GM12878 (cell line): ENCODE measurements around the gene VTCN1. TPM values are rescaled to one million over a fixed set of nuclear protein-coding genes. Genes with fewer than 3 reads are reported as not detected.

Experiments used
- ATAC-seq: fragments of 200-7000 bp; cut with Tn5 transposase; 3 replicates; pipeline ENCODE4 v1.9.1; 2020; ENCODE audit warnings: mild to moderate bottlenecking, moderate library complexity
- BruUV-seq: library from RNA; stranded (reverse); fragments of 400-500 nt; replicated peaks from 2 replicates; lab custom pipeline; 2021; lab: Mats Ljungman, UMichigan
- CTCF ChIA-PET: fragments of 300-600 bp; sonication (Branson Sonifier 250); formaldehyde crosslinking; extraction: SDS; loops from one replicate; lab custom pipeline; 2021; ENCODE audit warnings: inconsistent platforms; lab: Yijun Ruan, JAX
- POLR2A ChIA-PET: fragments of 350-600 bp; formaldehyde crosslinking; extraction: SDS; loops from one replicate; lab custom pipeline; 2021; ENCODE audit warnings: inconsistent platforms; lab: Charles Lee
- RAD21 ChIA-PET: fragments of 300-600 bp; sonication (Branson Sonifier 250); formaldehyde crosslinking; loops from one replicate; lab custom pipeline; 2023; ENCODE audit warnings: antibody characterized with exemption; ENCODE audit not compliant: unreplicated experiment; lab: Charles Lee
- SMC1A ChIA-PET: fragments of 300-600 bp; sonication (Branson Sonifier 250); formaldehyde crosslinking; loops from one replicate; lab custom pipeline; 2023; ENCODE audit not compliant: unreplicated experiment, uncharacterized antibody; lab: Charles Lee
- DNase-seq: peaks from one replicate; pipeline ENCODE4 v3.0.0-alpha.2; 2011; ENCODE audit warnings: low read depth, low spot score
- FAIRE-seq: peaks from 3 replicates; lab custom pipeline; 2011; peaks lifted over from hg19 to GRCh38; lab: Jason Lieb, UNC
- H2AFZ ChIP-seq: 2 replicates; pipeline ENCODE4 v1.6.0; 2011; ENCODE audit warnings: low read depth, low read length, control low read depth; ENCODE audit not compliant: control insufficient read depth
- H3K27ac ChIP-seq: 2 replicates; pipeline ENCODE4 v1.5.1; 2011; ENCODE audit warnings: control low read depth; ENCODE audit not compliant: control insufficient read depth, insufficient read depth
- H3K27me3 ChIP-seq, 2 experiments: replicated peaks in 1 of 2; 2 replicates each; pipeline versions ENCODE4 v1.6.0 to v1.6.1; 2011; ENCODE audit warnings: low read length in 1 of 2; ENCODE audit not compliant: control insufficient read depth in 2 of 2, insufficient read depth in 2 of 2
- H3K36me3 ChIP-seq, 2 experiments: 2 replicates each; pipeline ENCODE4 v1.5.1; 2011; ENCODE audit warnings: low read length in 1 of 2; ENCODE audit not compliant: control insufficient read depth in 2 of 2, insufficient read depth in 2 of 2
- H3K4me1 ChIP-seq: 2 replicates; pipeline ENCODE4 v1.6.1; 2011; ENCODE audit warnings: mild to moderate bottlenecking, low read length, moderate library complexity, mixed read lengths; ENCODE audit not compliant: control insufficient read depth, insufficient read depth
- H3K4me2 ChIP-seq: 2 replicates; pipeline ENCODE4 v1.6.0; 2011; ENCODE audit warnings: control low read depth; ENCODE audit not compliant: control insufficient read depth, insufficient read depth
- H3K4me3 ChIP-seq: fragments of 200-600 bp; sonication (generic); 2 replicates; pipeline ENCODE4 v1.5.1; 2016
- H3K79me2 ChIP-seq: 2 replicates; pipeline ENCODE4 v1.6.0; 2011; ENCODE audit warnings: low read length; ENCODE audit not compliant: control insufficient read depth, insufficient read depth
- H3K9ac ChIP-seq: 2 replicates; pipeline ENCODE4 v1.8.0; 2011; ENCODE audit warnings: low read length, control low read depth, mixed read lengths; ENCODE audit not compliant: control insufficient read depth, insufficient read depth
- H3K9me3 ChIP-seq: replicated peaks from 3 replicates; pipeline ENCODE4 v1.5.1; 2011; ENCODE audit warnings: mild to moderate bottlenecking, low read length; ENCODE audit not compliant: control insufficient read depth, insufficient read depth
- H4K20me1 ChIP-seq: 2 replicates; pipeline ENCODE4 v1.6.0; 2011; ENCODE audit not compliant: control insufficient read depth, insufficient read depth
- BMI1 ChIP-seq: fragments of 450-650 bp; IDR thresholded peaks from 2 replicates; pipeline ENCODE4 v1.6.1; 2016; ENCODE audit warnings: mild to moderate bottlenecking, moderate library complexity, borderline replicate concordance
- HDAC6 ChIP-seq: fragments of 200-600 bp; sonication (generic); IDR thresholded peaks from one replicate; pipeline ENCODE4 v1.8.0; 2017; ENCODE audit warnings: antibody characterized with exemption; ENCODE audit not compliant: unreplicated experiment
- POLR2A ChIP-seq: IDR thresholded peaks from 2 replicates; pipeline ENCODE4 v1.6.1; 2011; ENCODE audit warnings: low read depth, mild to moderate bottlenecking, low read length
- RAD51 ChIP-seq: fragments of 450-650 bp; IDR thresholded peaks from 2 replicates; pipeline ENCODE4 v1.6.1; 2016; ENCODE audit warnings: moderate library complexity, mild to moderate bottlenecking, inconsistent platforms
- RBBP5 ChIP-seq: fragments of 200-600 bp; sonication (generic); conservative IDR thresholded peaks from 2 replicates; pipeline ENCODE4 v1.6.1; 2016
- SIX5 ChIP-seq: IDR thresholded peaks from 2 replicates; pipeline ENCODE4 v1.6.1; 2011; ENCODE audit warnings: mild to moderate bottlenecking, low read depth, low read length, moderate library complexity; ENCODE audit not compliant: severe bottlenecking
- SUPT20H ChIP-seq: IDR thresholded peaks from 2 replicates; pipeline ENCODE4 v1.6.1; 2011; ENCODE audit warnings: low read depth, mild to moderate bottlenecking, low read length, moderate library complexity, borderline replicate concordance; ENCODE audit not compliant: control insufficient read depth
- WGBS: methylation state at CpG from one replicate; pipeline ENCODE4 v1.1.6; 2016; ENCODE audit warnings: low lambda C conversion rate; ENCODE audit not compliant: insufficient replicate concordance, insufficient coverage; ENCODE audit errors: missing lambda C conversion rate; 5-methylcytosine and 5-hydroxymethylcytosine counted together
- in situ Hi-C: fragments of 300-500 bp; cut with MboI; formaldehyde crosslinking; loops from 9 replicates; pipeline ENCODE4 v1.14.3; 2018; ENCODE audit warnings: mixed read lengths
- intact Hi-C: fragments of 100-400 bp; cut with micrococcal nuclease; formaldehyde crosslinking; loops from one replicate; pipeline ENCODE4 v1.14.2; 2022; ENCODE audit not compliant: unreplicated experiment
- polyA plus RNA-seq, 11 experiments: library from polyadenylated mRNA; depleted of rRNA in 4 of 11; unstranded in 6 of 11; stranded (reverse) in 5 of 11; fragments of >200 nt; fragmentation: Nextera tagmentation in 4 of 11; fragmentation: Illumina TruSeq in 1 of 11; extraction: Ambion mirVana in 4 of 11; extraction: Trizol in 1 of 11; gene quantifications; 1 replicate in 1 of 11; 2 replicates in 10 of 11; pipeline versions ENCODE4 v1.2.1 to v1.2.3, GENCODE V29; 2011 to 2016; ENCODE audit warnings: inconsistent platforms in 2 of 11, missing spikeins in 2 of 11, low read depth in 1 of 11
- total RNA-seq, 4 experiments: library from RNA; depleted of rRNA in 3 of 4; stranded (reverse); fragments of >200 nt in 3 of 4; fragmentation: Illumina TruSeq in 1 of 4; extraction: Trizol in 1 of 4; gene quantifications; 2 replicates each; pipeline versions ENCODE4 v1.2.1 to v1.2.3, GENCODE V29; 2013 to 2021
- TF ChIP-seq, protein P1 (sequence below): fragments of 450-650 bp; formaldehyde crosslinking; IDR thresholded peaks from 2 replicates; pipeline ENCODE4 v1.5.0; 2022; ENCODE audit warnings: mild to moderate bottlenecking, missing genetic modification characterization
- TF ChIP-seq, protein P2 (sequence below): IDR thresholded peaks from 2 replicates; pipeline ENCODE4 v1.6.1; 2011; ENCODE audit warnings: borderline replicate concordance, low read depth, mild to moderate bottlenecking, moderate library complexity, mixed read lengths, low read length; ENCODE audit not compliant: insufficient read depth; ENCODE audit errors: extremely low read length
- TF ChIP-seq, protein P3 (sequence below): fragments of 450-650 bp; IDR thresholded peaks from 2 replicates; pipeline ENCODE4 v1.6.1; 2017; ENCODE audit warnings: mild to moderate bottlenecking
- TF ChIP-seq, protein P4 (sequence below): fragments of 450-650 bp; IDR thresholded peaks from 2 replicates; pipeline ENCODE4 v1.6.1; 2016; ENCODE audit warnings: mild to moderate bottlenecking, moderate library complexity, borderline replicate concordance
- TF ChIP-seq, protein P5 (sequence below): IDR thresholded peaks from 2 replicates; pipeline ENCODE4 v1.6.1; 2012; ENCODE audit warnings: low read length, inconsistent platforms

The VTCN1 gene
- total and polyA plus RNA-seq, 10 of the 15 experiments (the other 5 are each of a cell fraction or from before 2014, with no cell fraction given) = not detected

DNA sequence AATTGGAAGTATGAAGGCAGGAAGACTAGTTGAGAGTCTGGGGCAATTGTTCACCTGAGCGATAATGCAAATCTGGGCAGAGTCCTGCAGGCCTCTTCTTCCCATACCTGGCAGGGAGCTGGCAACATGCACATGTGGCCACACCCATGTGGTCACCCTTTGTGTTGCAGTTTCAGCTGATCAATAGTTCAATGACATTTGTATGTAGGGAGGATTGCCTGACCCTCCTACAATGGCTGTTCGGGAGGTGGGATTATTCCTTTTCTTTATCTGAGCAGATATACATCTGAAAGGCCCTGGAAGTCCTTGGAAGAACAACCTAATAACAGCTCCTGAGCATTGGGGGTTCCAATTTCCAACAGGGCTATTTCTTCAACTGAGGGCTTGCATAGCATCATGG is 74.0 kb downstream of the VTCN1 start:
- H2AFZ ChIP-seq = no peak overlapping the region
- in situ Hi-C loops = no loop called here
- ChIA-PET CTCF (interaction anchor here (2.2 kb wide), 1 partner anchor 8 kb away, joined by 10 read pairs; no protein-coding TSS in a partner anchor), POLR2A (interaction anchor here (0.6 kb wide), 1 partner anchor 564 kb away, joined by 4 read pairs; no protein-coding TSS in a partner anchor), RAD21 (no interaction called here), SMC1A (no interaction called here)
- no peaks in the 10 kb centered on the region for H4K20me1 ChIP-seq
- no peak overlapping the region for H3K4me3 ChIP-seq
- intact Hi-C loops = no loop called here
- FAIRE-seq (no peak), DNase-seq (no peak), ATAC-seq (no peak)
- H3K4me1 ChIP-seq = no peaks in the 10 kb centered on the region
- 0 out of 4 replicates have a peak, but pooled peaks cover 0 to 2% of the 10 kb centered on the region in 2 experiments for H3K27me3 ChIP-seq
- BruUV-seq = no TSS peak
- WGBS = 69% methylated on average over 2 of the region's 2 CpGs
- H3K79me2 ChIP-seq = no peaks in the 10 kb centered on the region
- H3K36me3 ChIP-seq = no peaks in the 10 kb centered on the region
- no peaks in the 10 kb centered on the region for H3K9me3 ChIP-seq
- no peak overlapping the region for H3K9ac ChIP-seq
- H3K4me2 ChIP-seq = no peak overlapping the region
- H3K27ac ChIP-seq = no peak overlapping the region
- TF ChIP-seq HDAC6 = no peak
- TF ChIP-seq RBBP5 = no peak
- TF ChIP-seq, protein P1, sequence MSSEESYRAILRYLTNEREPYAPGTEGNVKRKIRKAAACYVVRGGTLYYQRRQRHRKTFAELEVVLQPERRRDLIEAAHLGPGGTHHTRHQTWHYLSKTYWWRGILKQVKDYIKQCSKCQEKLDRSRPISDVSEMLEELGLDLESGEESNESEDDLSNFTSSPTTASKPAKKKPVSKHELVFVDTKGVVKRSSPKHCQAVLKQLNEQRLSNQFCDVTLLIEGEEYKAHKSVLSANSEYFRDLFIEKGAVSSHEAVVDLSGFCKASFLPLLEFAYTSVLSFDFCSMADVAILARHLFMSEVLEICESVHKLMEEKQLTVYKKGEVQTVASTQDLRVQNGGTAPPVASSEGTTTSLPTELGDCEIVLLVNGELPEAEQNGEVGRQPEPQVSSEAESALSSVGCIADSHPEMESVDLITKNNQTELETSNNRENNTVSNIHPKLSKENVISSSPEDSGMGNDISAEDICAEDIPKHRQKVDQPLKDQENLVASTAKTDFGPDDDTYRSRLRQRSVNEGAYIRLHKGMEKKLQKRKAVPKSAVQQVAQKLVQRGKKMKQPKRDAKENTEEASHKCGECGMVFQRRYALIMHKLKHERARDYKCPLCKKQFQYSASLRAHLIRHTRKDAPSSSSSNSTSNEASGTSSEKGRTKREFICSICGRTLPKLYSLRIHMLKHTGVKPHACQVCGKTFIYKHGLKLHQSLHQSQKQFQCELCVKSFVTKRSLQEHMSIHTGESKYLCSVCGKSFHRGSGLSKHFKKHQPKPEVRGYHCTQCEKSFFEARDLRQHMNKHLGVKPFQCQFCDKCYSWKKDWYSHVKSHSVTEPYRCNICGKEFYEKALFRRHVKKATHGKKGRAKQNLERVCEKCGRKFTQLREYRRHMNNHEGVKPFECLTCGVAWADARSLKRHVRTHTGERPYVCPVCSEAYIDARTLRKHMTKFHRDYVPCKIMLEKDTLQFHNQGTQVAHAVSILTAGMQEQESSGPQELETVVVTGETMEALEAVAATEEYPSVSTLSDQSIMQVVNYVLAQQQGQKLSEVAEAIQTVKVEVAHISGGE (CRISPR knock-in tag) = no peak
- no peak for TF ChIP-seq BMI1
- TF ChIP-seq SUPT20H = no peak
- no peak for TF ChIP-seq SIX5
- TF ChIP-seq, protein P2, sequence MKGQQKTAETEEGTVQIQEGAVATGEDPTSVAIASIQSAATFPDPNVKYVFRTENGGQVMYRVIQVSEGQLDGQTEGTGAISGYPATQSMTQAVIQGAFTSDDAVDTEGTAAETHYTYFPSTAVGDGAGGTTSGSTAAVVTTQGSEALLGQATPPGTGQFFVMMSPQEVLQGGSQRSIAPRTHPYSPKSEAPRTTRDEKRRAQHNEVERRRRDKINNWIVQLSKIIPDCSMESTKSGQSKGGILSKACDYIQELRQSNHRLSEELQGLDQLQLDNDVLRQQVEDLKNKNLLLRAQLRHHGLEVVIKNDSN = no peak
- TF ChIP-seq, protein P3, sequence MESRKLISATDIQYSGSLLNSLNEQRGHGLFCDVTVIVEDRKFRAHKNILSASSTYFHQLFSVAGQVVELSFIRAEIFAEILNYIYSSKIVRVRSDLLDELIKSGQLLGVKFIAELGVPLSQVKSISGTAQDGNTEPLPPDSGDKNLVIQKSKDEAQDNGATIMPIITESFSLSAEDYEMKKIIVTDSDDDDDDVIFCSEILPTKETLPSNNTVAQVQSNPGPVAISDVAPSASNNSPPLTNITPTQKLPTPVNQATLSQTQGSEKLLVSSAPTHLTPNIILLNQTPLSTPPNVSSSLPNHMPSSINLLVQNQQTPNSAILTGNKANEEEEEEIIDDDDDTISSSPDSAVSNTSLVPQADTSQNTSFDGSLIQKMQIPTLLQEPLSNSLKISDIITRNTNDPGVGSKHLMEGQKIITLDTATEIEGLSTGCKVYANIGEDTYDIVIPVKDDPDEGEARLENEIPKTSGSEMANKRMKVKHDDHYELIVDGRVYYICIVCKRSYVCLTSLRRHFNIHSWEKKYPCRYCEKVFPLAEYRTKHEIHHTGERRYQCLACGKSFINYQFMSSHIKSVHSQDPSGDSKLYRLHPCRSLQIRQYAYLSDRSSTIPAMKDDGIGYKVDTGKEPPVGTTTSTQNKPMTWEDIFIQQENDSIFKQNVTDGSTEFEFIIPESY = no peak
- TF ChIP-seq, protein P4, sequence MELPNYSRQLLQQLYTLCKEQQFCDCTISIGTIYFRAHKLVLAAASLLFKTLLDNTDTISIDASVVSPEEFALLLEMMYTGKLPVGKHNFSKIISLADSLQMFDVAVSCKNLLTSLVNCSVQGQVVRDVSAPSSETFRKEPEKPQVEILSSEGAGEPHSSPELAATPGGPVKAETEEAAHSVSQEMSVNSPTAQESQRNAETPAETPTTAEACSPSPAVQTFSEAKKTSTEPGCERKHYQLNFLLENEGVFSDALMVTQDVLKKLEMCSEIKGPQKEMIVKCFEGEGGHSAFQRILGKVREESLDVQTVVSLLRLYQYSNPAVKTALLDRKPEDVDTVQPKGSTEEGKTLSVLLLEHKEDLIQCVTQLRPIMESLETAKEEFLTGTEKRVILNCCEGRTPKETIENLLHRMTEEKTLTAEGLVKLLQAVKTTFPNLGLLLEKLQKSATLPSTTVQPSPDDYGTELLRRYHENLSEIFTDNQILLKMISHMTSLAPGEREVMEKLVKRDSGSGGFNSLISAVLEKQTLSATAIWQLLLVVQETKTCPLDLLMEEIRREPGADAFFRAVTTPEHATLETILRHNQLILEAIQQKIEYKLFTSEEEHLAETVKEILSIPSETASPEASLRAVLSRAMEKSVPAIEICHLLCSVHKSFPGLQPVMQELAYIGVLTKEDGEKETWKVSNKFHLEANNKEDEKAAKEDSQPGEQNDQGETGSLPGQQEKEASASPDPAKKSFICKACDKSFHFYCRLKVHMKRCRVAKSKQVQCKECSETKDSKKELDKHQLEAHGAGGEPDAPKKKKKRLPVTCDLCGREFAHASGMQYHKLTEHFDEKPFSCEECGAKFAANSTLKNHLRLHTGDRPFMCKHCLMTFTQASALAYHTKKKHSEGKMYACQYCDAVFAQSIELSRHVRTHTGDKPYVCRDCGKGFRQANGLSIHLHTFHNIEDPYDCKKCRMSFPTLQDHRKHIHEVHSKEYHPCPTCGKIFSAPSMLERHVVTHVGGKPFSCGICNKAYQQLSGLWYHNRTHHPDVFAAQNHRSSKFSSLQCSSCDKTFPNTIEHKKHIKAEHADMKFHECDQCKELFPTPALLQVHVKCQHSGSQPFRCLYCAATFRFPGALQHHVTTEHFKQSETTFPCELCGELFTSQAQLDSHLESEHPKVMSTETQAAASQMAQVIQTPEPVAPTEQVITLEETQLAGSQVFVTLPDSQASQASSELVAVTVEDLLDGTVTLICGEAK = no peak
- TF ChIP-seq, protein P5, sequence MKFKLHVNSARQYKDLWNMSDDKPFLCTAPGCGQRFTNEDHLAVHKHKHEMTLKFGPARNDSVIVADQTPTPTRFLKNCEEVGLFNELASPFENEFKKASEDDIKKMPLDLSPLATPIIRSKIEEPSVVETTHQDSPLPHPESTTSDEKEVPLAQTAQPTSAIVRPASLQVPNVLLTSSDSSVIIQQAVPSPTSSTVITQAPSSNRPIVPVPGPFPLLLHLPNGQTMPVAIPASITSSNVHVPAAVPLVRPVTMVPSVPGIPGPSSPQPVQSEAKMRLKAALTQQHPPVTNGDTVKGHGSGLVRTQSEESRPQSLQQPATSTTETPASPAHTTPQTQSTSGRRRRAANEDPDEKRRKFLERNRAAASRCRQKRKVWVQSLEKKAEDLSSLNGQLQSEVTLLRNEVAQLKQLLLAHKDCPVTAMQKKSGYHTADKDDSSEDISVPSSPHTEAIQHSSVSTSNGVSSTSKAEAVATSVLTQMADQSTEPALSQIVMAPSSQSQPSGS = no peak
- no peak for TF ChIP-seq POLR2A
- no peak for TF ChIP-seq RAD51
